HepG2 (cell line): Measurements from ENCODE around the gene BEST2. TPM values are rescaled to one million over a fixed set of nuclear protein-coding genes. Genes with fewer than 3 reads are reported as not detected.
A peak's percentile ranks its signal among the peaks of the same experiment; 100 is the strongest.

Experiments used
- CREB1 ChIP-seq, 2 experiments: fragments of 450-650 bp in 1 of 2; IDR thresholded peaks; 2 replicates each; pipeline ENCODE4 v1.6.1; 2016 to 2017; ENCODE audit warnings: control low read depth in 1 of 2, mild to moderate bottlenecking in 1 of 2, missing compliant biosample characterization in 1 of 2, missing genetic modification characterization in 1 of 2
- FOXP1 ChIP-seq, 2 experiments: fragments of 450-650 bp in 1 of 2; IDR thresholded peaks; 2 replicates each; pipeline ENCODE4 v1.6.1; 2017 to 2018; ENCODE audit warnings: antibody characterized with exemption in 1 of 2
- GABPA ChIP-seq, 2 experiments: IDR thresholded peaks; 2 replicates each; pipeline ENCODE4 v1.6.1; 2011 to 2016; ENCODE audit warnings: low read depth in 2 of 2, low read length in 1 of 2, missing biosample characterization in 1 of 2, missing genetic modification characterization in 1 of 2
- GTF2F1 ChIP-seq: fragments of 150-350 bp; IDR thresholded peaks from 2 replicates; pipeline ENCODE4 v1.6.1; 2014; ENCODE audit warnings: low read length
- IKZF4 ChIP-seq: sonication (generic); formaldehyde crosslinking; IDR thresholded peaks from 2 replicates; pipeline ENCODE4 v1.5.1; 2020; ENCODE audit warnings: borderline replicate concordance, mild to moderate bottlenecking, low read depth, missing genetic modification reagents; ENCODE audit errors: not compliant biosample characterization
- KDM5B ChIP-seq: sonication (generic); formaldehyde crosslinking; IDR thresholded peaks from 2 replicates; pipeline ENCODE4 v1.4.0; 2020; ENCODE audit warnings: missing genetic modification reagents, mild to moderate bottlenecking, borderline replicate concordance
- MLXIP ChIP-seq: sonication (generic); formaldehyde crosslinking; IDR thresholded peaks from 2 replicates; pipeline ENCODE4 v1.9.0; 2021; ENCODE audit warnings: missing genetic modification reagents, borderline replicate concordance
- PHF21A ChIP-seq: sonication (generic); formaldehyde crosslinking; IDR thresholded peaks from 2 replicates; pipeline ENCODE4 v1.5.0; 2020; ENCODE audit warnings: mild to moderate bottlenecking, missing genetic modification reagents
- PPARG ChIP-seq: conservative IDR thresholded peaks from 2 replicates; pipeline ENCODE4 v1.6.1; 2016; ENCODE audit warnings: missing biosample characterization, missing genetic modification reagents
- SNRNP70 ChIP-seq: fragments of 200-400 bp; formaldehyde crosslinking; IDR thresholded peaks from 2 replicates; pipeline ENCODE4 v1.6.1; 2017; ENCODE audit warnings: mild to moderate bottlenecking, low read depth, low read length, moderate library complexity
- SP4 ChIP-seq: sonication (generic); formaldehyde crosslinking; IDR thresholded peaks from 2 replicates; pipeline ENCODE4 v1.8.1; 2023; ENCODE audit warnings: mild to moderate bottlenecking, missing genetic modification reagents
- SRF ChIP-seq: IDR thresholded peaks from 2 replicates; pipeline ENCODE4 v1.6.1; 2011; ENCODE audit warnings: mild to moderate bottlenecking, low read depth, low read length, moderate library complexity
- ZNF318 ChIP-seq: sonication (generic); formaldehyde crosslinking; IDR thresholded peaks from 2 replicates; pipeline ENCODE4 v1.4.0; 2020; ENCODE audit warnings: mild to moderate bottlenecking, missing genetic modification reagents
- ZNF746 ChIP-seq: sonication (generic); formaldehyde crosslinking; IDR thresholded peaks from 2 replicates; pipeline ENCODE4 v1.8.0; 2022; ENCODE audit warnings: mild to moderate bottlenecking, missing genetic modification reagents
- ZSCAN5A ChIP-seq: sonication (generic); formaldehyde crosslinking; IDR thresholded peaks from 2 replicates; pipeline ENCODE4 v1.8.0; 2022; ENCODE audit warnings: mild to moderate bottlenecking, missing genetic modification reagents, borderline replicate concordance
- polyA plus RNA-seq, 8 experiments: library from polyadenylated mRNA; depleted of rRNA in 3 of 8; stranded (reverse) in 7 of 8; unstranded in 1 of 8; fragments of >200 nt; fragmentation: Illumina TruSeq in 4 of 8; extraction: Trizol in 4 of 8; gene quantifications; 2 replicates each; pipeline versions ENCODE4 v1.2.1 to v1.2.3, GENCODE V29; 2011 to 2016; ENCODE audit warnings: low read depth in 4 of 8, missing spikeins in 1 of 8, mixed read lengths in 1 of 8; ENCODE audit not compliant: insufficient read depth in 1 of 8
- total RNA-seq, 5 experiments: library from RNA; depleted of rRNA; stranded (reverse); fragments of >200 nt; fragmentation: Illumina TruSeq; extraction: Trizol; gene quantifications; 2 replicates each; pipeline ENCODE4 v1.2.3, GENCODE V29; 2016; ENCODE audit warnings: low read depth in 1 of 5

The BEST2 gene
- total and polyA plus RNA-seq, 2 of the 13 experiments (the other 11 are each of a cell fraction or from before 2014, with no cell fraction given) = not detected

- TF ChIP-seq ZNF318 (no peak), SRF (peak; percentile 100), FOXP1 (IDR thresholded peaks at IDR 0.05) (no peak), FOXP1 (CRISPR knock-in tag; IDR thresholded peaks at IDR 0.05) (no peak), ZSCAN5A (CRISPR knock-in tag) (no peak), IKZF4 (no peak), ZNF746 (CRISPR knock-in tag) (no peak), KDM5B (CRISPR knock-in tag) (peak; percentile 62; the same call in 1 of the 2 replicates), GTF2F1 (no peak), GABPA (IDR thresholded peaks at IDR 0.05; ENCODE audit: low read depth, low read length) (no peak), GABPA (CRISPR knock-in tag; IDR thresholded peaks at IDR 0.05; ENCODE audit: low read depth) (peak; percentile 36; the same call in 1 of the 2 replicates), CREB1 (IDR thresholded peaks at IDR 0.05) (peak; percentile 88), CREB1 (CRISPR knock-in tag; IDR thresholded peaks at IDR 0.05) (peak; percentile 89), PPARG (CRISPR knock-in tag) (peak; percentile 55; the same call in 1 of the 2 replicates), PHF21A (CRISPR knock-in tag) (no peak; the same call in none of the 2 replicates), MLXIP (no peak), SP4 (CRISPR knock-in tag) (peak; percentile 89), SNRNP70 (no peak)
Measured at GRCh38 chr19:12793290-12794195, 42.0 kb downstream of the BEST2 start (continued).
